CD4-positive, alpha-beta memory T cell (primary cell): ENCODE data around the gene B3GNT2. TPM values are rescaled to one million over a fixed set of nuclear protein-coding genes. Genes with fewer than 3 reads are reported as not detected.

Experiments used
- CTCF ChIA-PET: fragments of 350-600 bp; sonication (Branson Sonifier 250); formaldehyde crosslinking; loops from one replicate; lab custom pipeline; 2021; ENCODE audit warnings: inconsistent platforms; ENCODE audit not compliant: partially characterized antibody; lab: Charles Lee
- POLR2A ChIA-PET: fragments of 350-600 bp; sonication (Branson Sonifier 250); formaldehyde crosslinking; loops from one replicate; lab custom pipeline; 2021; ENCODE audit not compliant: partially characterized antibody; lab: Charles Lee
- DNase-seq, 5 donors: peaks; one replicate each; pipeline versions ENCODE4 v3.0.0 to v3.0.0-alpha.2; 2020 to 2022; ENCODE audit warnings: mixed read lengths in 1 of 5
- H3K27ac ChIP-seq: one replicate; pipeline ENCODE4 v1.7.0; 2013; ENCODE audit warnings: low read depth, low read length
- H3K27me3 ChIP-seq: 2 replicates; pipeline ENCODE4 v1.7.0; 2013; ENCODE audit warnings: mild to moderate bottlenecking, low read length, moderate library complexity; ENCODE audit not compliant: insufficient read depth
- H3K36me3 ChIP-seq: 2 replicates; pipeline ENCODE4 v1.7.0; 2013; ENCODE audit warnings: mild to moderate bottlenecking, low read length, moderate library complexity; ENCODE audit not compliant: insufficient read depth
- H3K4me1 ChIP-seq: 2 replicates; pipeline ENCODE4 v1.7.0; 2013; ENCODE audit warnings: mild to moderate bottlenecking, low read length, moderate library complexity; ENCODE audit not compliant: insufficient read depth
- H3K4me3 ChIP-seq, 2 donors: one replicate each; pipeline ENCODE4 v1.7.0; 2013; ENCODE audit warnings: low read length in 2 of 2, mild to moderate bottlenecking in 1 of 2
- H3K9me3 ChIP-seq, 2 donors: one replicate each; pipeline ENCODE4 v1.7.0; 2013; ENCODE audit warnings: low read length in 2 of 2, control low read depth in 1 of 2; ENCODE audit not compliant: control insufficient read depth in 1 of 2
- H3K27ac Mint-ChIP-seq, 7 donors: one replicate each; pipeline ENCODE4 v1.8.0; 2020 to 2021; ENCODE audit warnings: mixed read lengths in 7 of 7, mild to moderate bottlenecking in 6 of 7, inconsistent platforms in 3 of 7, moderate library complexity in 3 of 7
- H3K27me3 Mint-ChIP-seq, 2 donors: one replicate each; pipeline ENCODE4 v1.8.0; 2020 to 2021; ENCODE audit warnings: mixed read lengths in 2 of 2
- H3K36me3 Mint-ChIP-seq, 2 donors: one replicate each; pipeline ENCODE4 v1.8.0; 2020 to 2021; ENCODE audit warnings: mixed read lengths in 2 of 2, inconsistent platforms in 1 of 2, mild to moderate bottlenecking in 1 of 2
- H3K4me1 Mint-ChIP-seq, 4 donors: one replicate each; pipeline ENCODE4 v1.8.0; 2020 to 2021; ENCODE audit warnings: mixed read lengths in 4 of 4, mild to moderate bottlenecking in 1 of 4
- H3K4me3 Mint-ChIP-seq, 8 donors: one replicate each; pipeline ENCODE4 v1.8.0; 2020 to 2021; ENCODE audit warnings: mixed read lengths in 8 of 8, mild to moderate bottlenecking in 7 of 8, moderate library complexity in 6 of 8, inconsistent platforms in 3 of 8
- H3K9me3 Mint-ChIP-seq, 8 donors: one replicate each; pipeline ENCODE4 v1.8.0; 2020 to 2021; ENCODE audit warnings: mixed read lengths in 8 of 8, mild to moderate bottlenecking in 5 of 8, inconsistent platforms in 3 of 8, moderate library complexity in 1 of 8
- intact Hi-C: fragments of 100-400 bp; cut with micrococcal nuclease; formaldehyde crosslinking; loops from one replicate; pipeline ENCODE4 v1.15.1; 2023
- polyA plus RNA-seq, 2 donors: library from polyadenylated mRNA; unstranded; fragments of 300-500 nt; fragmentation: Illumina TruSeq; gene quantifications; one replicate each; pipeline ENCODE4 v1.2.3, GENCODE V29; 2021
- total RNA-seq, 2 experiments: library from RNA; stranded (reverse); gene quantifications; one replicate each; pipeline ENCODE4 v1.2.3, GENCODE V29; 2021

B3GNT2 gene
- total and polyA plus RNA-seq, 4 experiments from 2014 or later = 18.3 to 55.7 (median 24.3) TPM

- Mint-ChIP-seq H3K4me1 (peaks cover 57 to 83% (median 71%) of the 10 kb centered on the region in 4 donors), H3K4me3 (peak overlapping the region; percentile 18 to 92 (median 76)), H3K9me3 (no peaks in the 10 kb centered on the region), H3K27ac (peak overlapping the region; percentile 59 to 94 (median 81)), H3K27me3 (no peaks in the 10 kb centered on the region), H3K36me3 (peaks cover 0 to 7% of the 10 kb centered on the region in 2 donors)
- peaks cover 71% of the 10 kb centered on the region for H3K4me1 ChIP-seq
- DNase-seq = peak; percentile 41 to 63 (median 49)
- no peaks in the 10 kb centered on the region for H3K36me3 ChIP-seq
- ChIA-PET POLR2A (interaction anchor here (0.7 to 1.5 kb wide), 2 partner anchors 295 to 346 kb away, joined by 4 read pairs; partner anchors contain the start of genes COMMD1 and FAM161A), CTCF (interaction anchor here (0.9 to 1.5 kb wide), 3 partner anchors 140 to 211 kb away, joined by 3 to 5 read pairs (median 4); no protein-coding TSS in a partner anchor)
- intact Hi-C loops = no loop called here
- H3K4me3 ChIP-seq = no peak overlapping the region
- peak overlapping the region; percentile 33 for H3K27ac ChIP-seq
- H3K9me3 ChIP-seq = no peaks in the 10 kb centered on the region
- H3K27me3 ChIP-seq = no peaks in the 10 kb centered on the region
These were observed 4.5 kb downstream of the B3GNT2 start for GRCh38 chr2:62200291-62200841.

- DNase-seq = no peak
- Mint-ChIP-seq H3K27me3 (no peaks in the 10 kb centered on the region), H3K4me3 (peak overlapping the region in 6 of 8 donors; percentile 34 to 92 (median 79)), H3K27ac (peak overlapping the region in 6 of 7 donors; percentile 35 to 94 (median 70)), H3K9me3 (no peaks in the 10 kb centered on the region), H3K4me1 (peaks cover 59 to 88% (median 74%) of the 10 kb centered on the region in 4 donors), H3K36me3 (peaks cover 0 to 7% of the 10 kb centered on the region in 2 donors)
- no peaks in the 10 kb centered on the region for H3K9me3 ChIP-seq
- intact Hi-C loops = no loop called here
- H3K4me3 ChIP-seq = no peak overlapping the region
- H3K36me3 ChIP-seq = no peaks in the 10 kb centered on the region
- no peaks in the 10 kb centered on the region for H3K27me3 ChIP-seq
- H3K27ac ChIP-seq = peak overlapping the region; percentile 33
- POLR2A ChIA-PET = interaction anchor here (0.7 to 1.5 kb wide), 2 partner anchors 295 to 347 kb away, joined by 4 read pairs; partner anchors contain the start of genes COMMD1 and FAM161A
- H3K4me1 ChIP-seq = peaks cover 74% of the 10 kb centered on the region
- CTCF ChIA-PET = interaction anchor here (0.6 to 1.5 kb wide), 5 partner anchors 9 to 210 kb away, joined by 3 to 5 read pairs (median 3); no protein-coding TSS in a partner anchor
These were observed 5.0 kb downstream of the B3GNT2 start for GRCh38 chr2:62200868-62201267.

GRCh38 chr2:62201307-62201706 lies 5.4 kb downstream of the B3GNT2 start:
- no peaks in the 10 kb centered on the region for H3K27me3 Mint-ChIP-seq
- intact Hi-C loops = no loop called here
- Histone ChIP-seq H3K36me3 (no peaks in the 10 kb centered on the region), H3K27me3 (no peaks in the 10 kb centered on the region), H3K4me3 (no peak overlapping the region), H3K4me1 (peaks cover 78% of the 10 kb centered on the region), H3K27ac (no peak overlapping the region), H3K9me3 (no peaks in the 10 kb centered on the region)
- peak overlapping the region in 6 of 7 donors; percentile 35 to 94 (median 70) for H3K27ac Mint-ChIP-seq
- peaks cover 0 to 7% of the 10 kb centered on the region in 2 donors for H3K36me3 Mint-ChIP-seq
- CTCF ChIA-PET = interaction anchor here (0.6 to 1.5 kb wide), 4 partner anchors 9 to 210 kb away, joined by 3 to 5 read pairs (median 4); no protein-coding TSS in a partner anchor
- H3K4me3 Mint-ChIP-seq = peak overlapping the region in 4 of 8 donors; percentile 34 to 91 (median 67)
- POLR2A ChIA-PET = interaction anchor here (1.5 kb wide), 1 partner anchor 296 kb away, joined by 4 read pairs; the partner anchor contains the start of gene COMMD1
- no peaks in the 10 kb centered on the region for H3K9me3 Mint-ChIP-seq
- H3K4me1 Mint-ChIP-seq = peaks cover 62 to 92% (median 77%) of the 10 kb centered on the region in 4 donors
- no peak for DNase-seq

- Histone ChIP-seq H3K4me3 (no peak overlapping the region), H3K9me3 (no peaks in the 10 kb centered on the region), H3K4me1 (peaks cover 87% of the 10 kb centered on the region), H3K27me3 (no peaks in the 10 kb centered on the region), H3K27ac (no peak overlapping the region), H3K36me3 (no peaks in the 10 kb centered on the region)
- Mint-ChIP-seq H3K27ac (peak overlapping the region; percentile 12 to 74 (median 38)), H3K27me3 (no peaks in the 10 kb centered on the region), H3K36me3 (peaks cover 0 to 11% of the 10 kb centered on the region in 2 donors), H3K9me3 (no peaks in the 10 kb centered on the region), H3K4me1 (peaks cover 69 to 100% (median 84%) of the 10 kb centered on the region in 4 donors), H3K4me3 (peak overlapping the region in 7 of 8 donors; percentile 3 to 58 (median 19))
- POLR2A ChIA-PET = interaction anchor here (1.5 kb wide), 1 partner anchor 297 kb away, joined by 4 read pairs; the partner anchor contains the start of gene COMMD1
- intact Hi-C loops = no loop called here
- no peak for DNase-seq
- CTCF ChIA-PET = interaction anchor here (1.5 kb wide), 1 partner anchor 209 kb away, joined by 5 read pairs; no protein-coding TSS in a partner anchor
These were observed 6.3 kb downstream of the B3GNT2 start for GRCh38 chr2:62202019-62202722.

- Mint-ChIP-seq H3K27me3 (no peaks in the 10 kb centered on the region), H3K4me3 (peak overlapping the region in 5 of 8 donors; percentile 8 to 68 (median 17)), H3K27ac (peak overlapping the region in 6 of 7 donors; percentile 24 to 66 (median 43)), H3K9me3 (no peaks in the 10 kb centered on the region), H3K36me3 (peaks cover under 1 to 7% of the 10 kb centered on the region in 2 donors), H3K4me1 (peaks cover 70 to 100% (median 84%) of the 10 kb centered on the region in 4 donors)
- H3K27ac ChIP-seq = no peak overlapping the region
- H3K9me3 ChIP-seq = no peaks in the 10 kb centered on the region
- no peaks in the 10 kb centered on the region for H3K27me3 ChIP-seq
- H3K36me3 ChIP-seq = no peaks in the 10 kb centered on the region
- DNase-seq = no peak
- CTCF ChIA-PET = no interaction called here
- intact Hi-C loops = no loop called here
- H3K4me1 ChIP-seq = peaks cover 90% of the 10 kb centered on the region
- H3K4me3 ChIP-seq = no peak overlapping the region
- POLR2A ChIA-PET = no interaction called here
These were observed 6.8 kb downstream of the B3GNT2 start for GRCh38 chr2:62202729-62203128.

GRCh38 chr2:62203459-62203858 lies 7.5 kb downstream of the B3GNT2 start:
- Mint-ChIP-seq H3K27ac (peak overlapping the region in 3 of 7 donors; percentile 15 to 43 (median 24)), H3K36me3 (peaks cover 3 to 8% of the 10 kb centered on the region in 2 donors), H3K9me3 (no peaks in the 10 kb centered on the region), H3K27me3 (no peaks in the 10 kb centered on the region), H3K4me3 (peak overlapping the region in 3 of 8 donors; percentile 8 to 68 (median 33)), H3K4me1 (peaks cover 70 to 100% (median 84%) of the 10 kb centered on the region in 4 donors)
- H3K27ac ChIP-seq = no peak overlapping the region
- H3K9me3 ChIP-seq = no peaks in the 10 kb centered on the region
- CTCF ChIA-PET = no interaction called here
- peaks cover 90% of the 10 kb centered on the region for H3K4me1 ChIP-seq
- intact Hi-C loops = no loop called here
- H3K36me3 ChIP-seq = no peaks in the 10 kb centered on the region
- H3K27me3 ChIP-seq = no peaks in the 10 kb centered on the region
- DNase-seq = no peak
- H3K4me3 ChIP-seq = no peak overlapping the region
- POLR2A ChIA-PET = no interaction called here
